Neural progenitor cell (in vitro differentiated cells): ENCODE results near the gene CCDC88A. TPM values are rescaled to one million over a fixed set of nuclear protein-coding genes. Genes with fewer than 3 reads are reported as not detected.

Experiments
- DNase-seq: peaks from one replicate; pipeline ENCODE4 v3.0.0-alpha.2; 2016; ENCODE audit warnings: low spot score
- H2AFZ ChIP-seq: fragments of 200-600 bp; sonication (generic); replicated peaks from 2 replicates; pipeline ENCODE4 v1.6.1; 2016; ENCODE audit warnings: antibody characterized with exemption
- H3F3A ChIP-seq: fragments of 200-600 bp; sonication (generic); 2 replicates; pipeline ENCODE4 v1.6.1; 2016; ENCODE audit warnings: antibody characterized with exemption, low read depth
- H3K27ac ChIP-seq: fragments of 200-600 bp; sonication (generic); 2 replicates; pipeline ENCODE4 v1.5.1; 2016; ENCODE audit warnings: mild to moderate bottlenecking
- H3K27me3 ChIP-seq: fragments of 200-600 bp; sonication (generic); 2 replicates; pipeline ENCODE4 v1.6.1; 2016; ENCODE audit warnings: mild to moderate bottlenecking, moderate library complexity
- H3K36me3 ChIP-seq: fragments of 200-600 bp; sonication (generic); 2 replicates; pipeline ENCODE4 v1.5.1; 2016
- H3K4me1 ChIP-seq: fragments of 200-600 bp; sonication (generic); 2 replicates; pipeline ENCODE4 v1.6.1; 2016; ENCODE audit warnings: mixed run types
- H3K4me2 ChIP-seq: fragments of 200-600 bp; sonication (generic); 2 replicates; pipeline ENCODE4 v1.6.1; 2016
- H3K4me3 ChIP-seq: fragments of 200-600 bp; sonication (generic); 2 replicates; pipeline ENCODE4 v1.5.1; 2016
- H3K79me2 ChIP-seq: fragments of 200-600 bp; sonication (generic); 2 replicates; pipeline ENCODE4 v1.6.1; 2016; ENCODE audit warnings: low read depth
- H3K9ac ChIP-seq: fragments of 200-600 bp; sonication (generic); 2 replicates; pipeline ENCODE4 v1.6.1; 2016
- H3K9me3 ChIP-seq: fragments of 200-600 bp; sonication (generic); 2 replicates; pipeline ENCODE4 v1.5.1; 2016; ENCODE audit warnings: low read depth
- H4K20me1 ChIP-seq: fragments of 200-600 bp; sonication (generic); 2 replicates; pipeline ENCODE4 v1.6.1; 2016; ENCODE audit warnings: low read depth
- H3K27ac Mint-ChIP-seq: 3 replicates; pipeline ENCODE4 v1.8.0; 2021; ENCODE audit warnings: mixed read lengths
- H3K27me3 Mint-ChIP-seq: 2 replicates; pipeline ENCODE4 v1.8.0; 2022; ENCODE audit warnings: low read depth, mild to moderate bottlenecking, inconsistent platforms, moderate library complexity, mixed read lengths; ENCODE audit not compliant: insufficient read depth
- H3K36me3 Mint-ChIP-seq: 3 replicates; pipeline ENCODE4 v1.8.0; 2021; ENCODE audit warnings: mixed read lengths
- H3K4me1 Mint-ChIP-seq: 3 replicates; pipeline ENCODE4 v1.8.0; 2021; ENCODE audit warnings: mixed read lengths
- H3K4me3 Mint-ChIP-seq: 3 replicates; pipeline ENCODE4 v1.8.0; 2021; ENCODE audit warnings: mild to moderate bottlenecking, moderate library complexity, mixed read lengths
- H3K9me3 Mint-ChIP-seq: 3 replicates; pipeline ENCODE4 v1.8.0; 2020; ENCODE audit warnings: mixed read lengths
- CTCF ChIP-seq: fragments of 200-600 bp; sonication (generic); IDR thresholded peaks from 2 replicates; pipeline ENCODE4 v1.5.1; 2017; ENCODE audit warnings: antibody characterized with exemption, mild to moderate bottlenecking
- EZH2 ChIP-seq: fragments of 200-600 bp; sonication (generic); IDR thresholded peaks from 2 replicates; pipeline ENCODE4 v1.6.1; 2017; ENCODE audit warnings: antibody characterized with exemption, mild to moderate bottlenecking, moderate library complexity
- EZH2phosphoT487 ChIP-seq: fragments of 200-600 bp; sonication (generic); IDR thresholded peaks from 2 replicates; pipeline ENCODE4 v1.6.1; 2017; ENCODE audit warnings: antibody characterized with exemption
- total RNA-seq: library from RNA; depleted of rRNA; stranded (reverse); fragments of >200 nt; gene quantifications from 2 replicates; pipeline ENCODE4 v1.2.3, GENCODE V29; 2015; ENCODE audit warnings: low replicate concordance

The CCDC88A gene
- total RNA-seq, 1 donor from 2014 or later = 182 TPM

- peaks cover 16% of the 10 kb centered on the region for H3K4me1 ChIP-seq
- H3K9ac ChIP-seq = no peak overlapping the region
- no peak overlapping the region for H3K27ac Mint-ChIP-seq
Measured at GRCh38 chr2:55421326-55421725, 1.7 kb upstream of the CCDC88A start.

GRCh38 chr2:55420871-55421270 is 1.2 kb upstream of the CCDC88A start:
- Histone ChIP-seq H3K4me1 (peaks cover 16% of the 10 kb centered on the region), H3K9me3 (no peaks in the 10 kb centered on the region), H3K27me3 (no peaks in the 10 kb centered on the region), H4K20me1 (no peaks in the 10 kb centered on the region), H3K27ac (no peak overlapping the region), H3F3A (peaks cover 9% of the 10 kb centered on the region), H3K36me3 (no peaks in the 10 kb centered on the region), H3K4me2 (peak overlapping the region; percentile 75), H3K4me3 (no peak overlapping the region), H2AFZ (peak overlapping the region; percentile 61), H3K79me2 (peaks cover 34% of the 10 kb centered on the region), H3K9ac (no peak overlapping the region)
- Mint-ChIP-seq H3K9me3 (no peaks in the 10 kb centered on the region), H3K27me3 (peaks cover 6% of the 10 kb centered on the region), H3K4me3 (peak overlapping the region; percentile 97), H3K4me1 (peaks cover 19% of the 10 kb centered on the region), H3K36me3 (no peaks in the 10 kb centered on the region), H3K27ac (no peak overlapping the region)
- TF ChIP-seq EZH2 = no peak
- no peak for TF ChIP-seq EZH2phosphoT487
- TF ChIP-seq CTCF = no peak
- DNase-seq = no peak

More at GRCh38 chr2:55421326-55421725, 1.7 kb upstream of the CCDC88A start:
- Histone ChIP-seq H3K79me2 (peaks cover 29% of the 10 kb centered on the region), H3K27ac (no peak overlapping the region), H3K4me3 (no peak overlapping the region), H2AFZ (no peak overlapping the region), H3K9me3 (no peaks in the 10 kb centered on the region), H3K27me3 (no peaks in the 10 kb centered on the region), H4K20me1 (no peaks in the 10 kb centered on the region), H3K36me3 (no peaks in the 10 kb centered on the region), H3F3A (peaks cover 9% of the 10 kb centered on the region), H3K4me2 (no peak overlapping the region)
- peaks cover 6% of the 10 kb centered on the region for H3K27me3 Mint-ChIP-seq
- H3K4me3 Mint-ChIP-seq = peak overlapping the region; percentile 66
- H3K4me1 Mint-ChIP-seq = peaks cover 16% of the 10 kb centered on the region
- TF ChIP-seq EZH2phosphoT487 = no peak
- no peak for TF ChIP-seq EZH2
- TF ChIP-seq CTCF = no peak
- no peaks in the 10 kb centered on the region for H3K9me3 Mint-ChIP-seq
- no peaks in the 10 kb centered on the region for H3K36me3 Mint-ChIP-seq
- DNase-seq = no peak

GRCh38 chr2:55420439-55420725 is 726 bp upstream of the CCDC88A start:
- H3K27me3 Mint-ChIP-seq = peaks cover 6% of the 10 kb centered on the region
- H3K9me3 Mint-ChIP-seq = no peaks in the 10 kb centered on the region
- H3K4me3 Mint-ChIP-seq = peak overlapping the region; percentile 97
- H3K9ac ChIP-seq = no peak overlapping the region
- no peak overlapping the region for H3K27ac ChIP-seq
- H2AFZ ChIP-seq = peak overlapping the region; percentile 61
- peaks cover 39% of the 10 kb centered on the region for H3K79me2 ChIP-seq
- no peaks in the 10 kb centered on the region for H3K27me3 ChIP-seq
- H3K27ac Mint-ChIP-seq = no peak overlapping the region
- peak overlapping the region; percentile 75 for H3K4me2 ChIP-seq
- no peak for DNase-seq
- H3K36me3 Mint-ChIP-seq = no peaks in the 10 kb centered on the region
- H3K4me3 ChIP-seq = peak overlapping the region; percentile 93
- no peaks in the 10 kb centered on the region for H3K9me3 ChIP-seq
- peaks cover 24% of the 10 kb centered on the region for H3K4me1 Mint-ChIP-seq
- H3F3A ChIP-seq = peaks cover 9% of the 10 kb centered on the region
- no peaks in the 10 kb centered on the region for H3K36me3 ChIP-seq
- peaks cover 16% of the 10 kb centered on the region for H3K4me1 ChIP-seq
- TF ChIP-seq EZH2 = no peak
- no peak for TF ChIP-seq EZH2phosphoT487
- TF ChIP-seq CTCF = no peak
- H4K20me1 ChIP-seq = peaks cover 3% of the 10 kb centered on the region
